ENCODE data around the gene CS. TPM values are rescaled to one million over a fixed set of nuclear protein-coding genes. Genes with fewer than 3 reads are reported as not detected.
A peak's percentile ranks its signal among the peaks of the same experiment; 100 is the strongest.

CS gene
- total RNA-seq, 2 donors from 2014 or later = 134 to 167 TPM

DNA sequence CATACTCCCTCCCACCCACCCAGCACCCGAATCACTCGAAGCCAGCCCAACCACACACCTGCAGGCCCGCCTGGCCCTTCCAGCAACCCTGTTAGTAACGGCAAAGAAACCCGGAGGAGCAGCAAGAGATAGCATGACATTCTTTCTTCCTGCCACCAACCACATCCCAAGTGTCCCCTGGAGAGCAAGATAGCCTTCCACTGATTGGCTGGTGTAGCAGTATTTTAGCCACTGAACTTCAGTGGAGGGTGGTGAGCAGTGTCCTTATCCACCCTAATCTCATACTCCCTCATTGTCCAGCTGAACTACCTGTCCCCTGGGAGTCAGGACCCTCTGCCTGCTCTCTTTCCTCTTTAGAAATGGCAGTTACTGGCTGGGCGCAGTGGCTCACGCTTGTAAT lies 71.0 kb downstream of the CS start:
- Histone ChIP-seq H3K9me3 (ENCODE audit: control insufficient read depth, low read length) (no peaks in the 10 kb centered on the region), H3K27me3 (ENCODE audit: control insufficient read depth, insufficient read depth, low read length, poor library complexity, severe bottlenecking) (no peaks in the 10 kb centered on the region), H3K36me3 (ENCODE audit: control insufficient read depth, insufficient read depth, low read length) (peaks cover 3% of the 10 kb centered on the region), H3K9ac (ENCODE audit: extremely low read depth, low read length, poor library complexity, severe bottlenecking) (no peak overlapping the region), H3K27ac (ENCODE audit: low read depth, low read length) (no peak overlapping the region), H3K4me1 (ENCODE audit: control insufficient read depth, insufficient read depth, low read length) (no peaks in the 10 kb centered on the region), H3K4me3 (ENCODE audit: low read length) (no peak overlapping the region)
- Mint-ChIP-seq H3K27ac (no peak overlapping the region), H3K9me3 (no peaks in the 10 kb centered on the region), H3K4me1 (peaks cover 9% of the 10 kb centered on the region), H3K36me3 (ENCODE audit: low read depth) (peaks cover 5% of the 10 kb centered on the region), H3K27me3 (ENCODE audit: insufficient read depth) (peaks cover 4% of the 10 kb centered on the region), H3K4me3 (no peak overlapping the region)
- DNase-seq = peak; percentile 52
- 83 to 93% methylated on average over 5 to 7 of the region's 7 CpGs for WGBS, 2 experiments (ENCODE audit: insufficient coverage in 1 of 2, insufficient read length in 1 of 2)
- TF ChIP-seq, protein P1, sequence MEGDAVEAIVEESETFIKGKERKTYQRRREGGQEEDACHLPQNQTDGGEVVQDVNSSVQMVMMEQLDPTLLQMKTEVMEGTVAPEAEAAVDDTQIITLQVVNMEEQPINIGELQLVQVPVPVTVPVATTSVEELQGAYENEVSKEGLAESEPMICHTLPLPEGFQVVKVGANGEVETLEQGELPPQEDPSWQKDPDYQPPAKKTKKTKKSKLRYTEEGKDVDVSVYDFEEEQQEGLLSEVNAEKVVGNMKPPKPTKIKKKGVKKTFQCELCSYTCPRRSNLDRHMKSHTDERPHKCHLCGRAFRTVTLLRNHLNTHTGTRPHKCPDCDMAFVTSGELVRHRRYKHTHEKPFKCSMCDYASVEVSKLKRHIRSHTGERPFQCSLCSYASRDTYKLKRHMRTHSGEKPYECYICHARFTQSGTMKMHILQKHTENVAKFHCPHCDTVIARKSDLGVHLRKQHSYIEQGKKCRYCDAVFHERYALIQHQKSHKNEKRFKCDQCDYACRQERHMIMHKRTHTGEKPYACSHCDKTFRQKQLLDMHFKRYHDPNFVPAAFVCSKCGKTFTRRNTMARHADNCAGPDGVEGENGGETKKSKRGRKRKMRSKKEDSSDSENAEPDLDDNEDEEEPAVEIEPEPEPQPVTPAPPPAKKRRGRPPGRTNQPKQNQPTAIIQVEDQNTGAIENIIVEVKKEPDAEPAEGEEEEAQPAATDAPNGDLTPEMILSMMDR (conservative IDR thresholded peaks at IDR 0.05) = no peak

DNA sequence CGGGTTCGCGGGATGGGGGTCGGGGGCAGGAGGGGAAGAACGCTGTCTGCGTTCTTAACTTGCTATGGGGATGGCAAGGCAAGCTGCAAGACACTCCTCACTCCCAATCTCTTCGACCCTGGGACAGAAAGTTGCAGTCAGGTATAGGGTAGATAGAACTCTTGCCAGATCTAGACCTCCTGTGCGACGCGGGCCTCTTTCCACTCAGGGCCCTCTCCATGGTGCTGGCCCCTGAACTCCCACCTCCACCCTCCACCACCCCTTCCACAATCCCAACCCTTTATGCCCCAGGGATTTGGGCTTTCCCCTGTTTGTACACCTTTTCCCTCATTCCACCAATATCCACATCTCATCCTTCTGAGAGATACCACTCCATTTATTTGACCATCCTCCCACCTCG lies 75.2 kb downstream of the CS start:
- H3K27ac Mint-ChIP-seq = no peak overlapping the region
- no peak overlapping the region for H3K9ac ChIP-seq (ENCODE audit: extremely low read depth, low read length, poor library complexity, severe bottlenecking)

DNA sequence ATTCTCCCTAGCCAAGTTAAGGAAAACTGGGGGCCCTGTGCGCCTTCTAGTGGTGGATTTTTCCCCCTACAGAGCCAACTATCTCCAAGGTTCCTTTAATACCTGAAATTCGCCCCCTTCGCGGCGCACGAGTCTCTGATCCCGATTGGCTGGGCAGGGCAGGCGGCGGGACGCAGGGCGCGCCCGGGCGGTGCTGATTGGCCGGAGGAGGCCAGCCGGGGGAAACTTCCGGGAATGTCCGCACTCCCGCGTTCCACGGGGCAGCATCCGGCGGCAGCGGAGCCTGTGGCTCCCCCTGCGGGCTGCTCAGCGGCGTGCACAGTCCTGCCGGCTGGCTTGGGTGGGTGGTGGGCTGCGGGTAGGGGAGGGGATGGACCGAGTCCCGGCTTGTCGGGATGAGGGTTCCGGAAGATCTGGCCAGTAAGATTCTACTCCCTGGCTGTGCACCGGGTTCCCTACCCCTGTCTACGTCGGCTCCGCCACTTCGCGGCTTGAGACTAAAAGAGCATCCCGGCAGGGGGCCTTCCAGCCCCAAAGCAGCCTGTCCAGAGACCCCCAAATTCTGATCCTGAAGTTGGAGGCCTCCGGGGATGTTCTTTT lies 75.9 kb downstream of the CS start, which contains the start of gene NABP2:
NABP2 (plus strand) TSS at position 241 of the 600 bp plus-strand sequence. CDS start 515 bp downstream, outside the sequence.
- TF ChIP-seq, protein P1 (conservative IDR thresholded peaks at IDR 0.05) = peak; percentile 90
- peaks cover 26% of the 10 kb centered on the region for H3K4me1 Mint-ChIP-seq
- no peaks in the 10 kb centered on the region for H3K27me3 ChIP-seq (ENCODE audit: control insufficient read depth, insufficient read depth, low read length, poor library complexity, severe bottlenecking)
- peak within 1 kb of the TSS; percentile 27 for H3K27ac ChIP-seq (ENCODE audit: low read depth, low read length)
- H3K9ac ChIP-seq (ENCODE audit: extremely low read depth, low read length, poor library complexity, severe bottlenecking) = peak within 1 kb of the TSS; percentile 39
- H3K36me3 Mint-ChIP-seq (ENCODE audit: low read depth) = peaks cover 5% of the 10 kb centered on the region
- peaks cover 6% of the 10 kb centered on the region for H3K36me3 ChIP-seq (ENCODE audit: control insufficient read depth, insufficient read depth, low read length)
- H3K9me3 Mint-ChIP-seq = no peaks in the 10 kb centered on the region
- 3 to 4% methylated on average over 21 to 41 of the region's 41 CpGs for WGBS, 2 experiments (ENCODE audit: insufficient coverage in 1 of 2, insufficient read length in 1 of 2)
- peak within 1 kb of the TSS; percentile 99 for H3K4me3 Mint-ChIP-seq
- H3K27me3 Mint-ChIP-seq (ENCODE audit: insufficient read depth) = no peaks in the 10 kb centered on the region
- H3K27ac Mint-ChIP-seq = peak within 1 kb of the TSS; percentile 96
- no peaks in the 10 kb centered on the region for H3K9me3 ChIP-seq (ENCODE audit: control insufficient read depth, low read length)
- H3K4me3 ChIP-seq (ENCODE audit: low read length) = peak within 1 kb of the TSS; percentile 88
- peak; percentile 100 for DNase-seq
- H3K4me1 ChIP-seq (ENCODE audit: control insufficient read depth, insufficient read depth, low read length) = peaks cover 5% of the 10 kb centered on the region

More for the DNA sequence above, 75.2 kb downstream of the CS start:
- peak overlapping the region; percentile 99 for H3K4me3 Mint-ChIP-seq
- peak overlapping the region; percentile 88 for H3K4me3 ChIP-seq (ENCODE audit: low read length)
- peak; percentile 59 for DNase-seq
- H3K27me3 Mint-ChIP-seq (ENCODE audit: insufficient read depth) = no peaks in the 10 kb centered on the region
- no peak overlapping the region for H3K27ac ChIP-seq (ENCODE audit: low read depth, low read length)
- no peaks in the 10 kb centered on the region for H3K27me3 ChIP-seq (ENCODE audit: control insufficient read depth, insufficient read depth, low read length, poor library complexity, severe bottlenecking)
- peaks cover 5% of the 10 kb centered on the region for H3K36me3 Mint-ChIP-seq (ENCODE audit: low read depth)
- H3K9me3 Mint-ChIP-seq = no peaks in the 10 kb centered on the region
- peaks cover 5% of the 10 kb centered on the region for H3K4me1 ChIP-seq (ENCODE audit: control insufficient read depth, insufficient read depth, low read length)
- peaks cover 3% of the 10 kb centered on the region for H3K36me3 ChIP-seq (ENCODE audit: control insufficient read depth, insufficient read depth, low read length)
- WGBS, 2 experiments (ENCODE audit: insufficient coverage in 1 of 2, insufficient read length in 1 of 2) = 91 to 99% methylated on average over 8 to 10 of the region's 11 CpGs
- no peaks in the 10 kb centered on the region for H3K9me3 ChIP-seq (ENCODE audit: control insufficient read depth, low read length)
- TF ChIP-seq, protein P1 (conservative IDR thresholded peaks at IDR 0.05) = no peak
- H3K4me1 Mint-ChIP-seq = peaks cover 26% of the 10 kb centered on the region
